CD4-positive, alpha-beta T cell treated with Interleukin-21 for 1 hour (primary cell): Measurements from ENCODE around the gene PPP1R14D.

Experiments used
- DNase-seq: peaks from one replicate; pipeline ENCODE4 v3.0.0-alpha.2; 2020

The PPP1R14D gene

DNA sequence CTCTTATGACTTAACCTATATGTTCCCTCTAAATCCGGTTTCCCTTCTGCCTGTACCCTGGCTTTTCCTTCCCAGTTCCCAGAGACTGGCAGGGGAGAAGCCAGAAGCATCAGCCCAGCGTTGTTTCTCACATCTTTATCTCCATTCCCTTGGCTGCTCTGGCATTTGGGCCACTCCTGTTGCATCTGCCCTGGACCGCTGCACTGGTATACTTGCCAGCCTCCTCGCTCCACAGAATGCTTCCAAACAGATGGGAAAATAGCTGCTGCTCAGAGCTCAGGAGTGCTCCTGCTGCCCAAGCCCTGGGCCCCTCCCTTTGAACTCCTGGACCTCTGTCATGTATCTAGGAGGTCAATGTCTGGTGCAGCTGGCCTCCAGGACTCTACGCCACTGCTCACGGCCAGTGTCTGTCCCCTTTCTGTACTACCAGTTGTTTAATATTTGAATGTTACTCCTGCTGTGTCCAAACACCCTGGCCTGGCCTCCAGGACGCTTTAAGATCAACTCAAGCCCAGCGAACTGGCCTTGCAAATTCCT is 22.1 kb upstream of the PPP1R14D start:
- no peak for DNase-seq

DNA sequence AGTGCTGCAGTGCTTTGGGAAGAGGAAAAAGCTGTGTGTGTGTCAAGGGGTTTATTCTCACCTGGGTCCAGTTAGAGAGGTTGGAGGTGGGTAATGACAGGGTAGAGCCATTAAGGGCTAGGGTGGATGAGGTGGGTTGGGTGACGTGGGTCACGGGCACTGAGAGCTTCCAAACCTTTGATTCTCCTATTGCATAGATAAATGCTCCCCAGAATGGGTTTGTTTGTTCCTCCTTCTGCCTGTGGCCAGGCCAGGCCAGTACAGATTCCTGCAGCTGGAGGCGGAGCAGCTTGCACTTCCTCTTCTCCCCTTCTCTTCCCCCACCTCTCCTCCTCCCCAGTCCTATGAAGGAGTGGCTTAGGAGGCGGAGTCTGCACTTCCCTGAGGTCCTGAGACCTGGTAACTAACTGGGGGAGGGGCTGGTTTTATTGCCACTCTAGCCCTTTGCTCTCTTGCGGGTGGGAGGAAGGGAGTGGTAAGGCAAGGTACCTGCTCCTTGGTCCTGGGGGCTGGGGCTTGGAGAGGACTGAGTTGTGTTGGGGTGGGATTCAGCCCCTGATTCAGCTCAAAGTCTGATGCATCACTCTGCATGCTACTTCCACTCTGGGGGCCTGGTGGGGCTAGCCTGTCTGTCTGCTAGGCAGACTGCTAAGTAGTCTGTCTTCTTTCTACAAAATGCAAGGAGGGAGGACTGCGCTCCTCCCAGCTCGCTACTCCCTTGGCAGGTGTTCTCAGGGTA is 18.9 kb upstream of the PPP1R14D start:
- DNase-seq, result peak; percentile 18

DNA sequence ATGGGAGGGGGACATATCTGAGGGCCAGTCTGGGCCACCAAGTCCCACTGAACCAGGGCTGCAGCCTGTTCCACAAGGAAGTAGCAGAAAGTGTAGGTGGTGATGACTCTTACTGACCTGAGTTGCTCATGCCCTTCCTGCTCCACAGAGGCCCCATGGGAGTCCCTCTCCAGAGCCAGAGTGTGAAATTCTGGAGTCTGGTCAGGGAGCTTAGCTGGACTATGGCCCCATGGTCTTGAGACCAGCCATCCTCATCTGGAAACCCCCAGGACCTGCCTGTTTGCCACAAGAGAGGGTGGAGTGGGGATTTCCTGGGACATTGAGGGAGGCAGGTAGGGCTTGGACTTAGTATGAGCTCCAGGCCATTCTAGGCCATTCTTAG is 18.3 kb upstream of the PPP1R14D start:
- DNase-seq, result no peak

DNA sequence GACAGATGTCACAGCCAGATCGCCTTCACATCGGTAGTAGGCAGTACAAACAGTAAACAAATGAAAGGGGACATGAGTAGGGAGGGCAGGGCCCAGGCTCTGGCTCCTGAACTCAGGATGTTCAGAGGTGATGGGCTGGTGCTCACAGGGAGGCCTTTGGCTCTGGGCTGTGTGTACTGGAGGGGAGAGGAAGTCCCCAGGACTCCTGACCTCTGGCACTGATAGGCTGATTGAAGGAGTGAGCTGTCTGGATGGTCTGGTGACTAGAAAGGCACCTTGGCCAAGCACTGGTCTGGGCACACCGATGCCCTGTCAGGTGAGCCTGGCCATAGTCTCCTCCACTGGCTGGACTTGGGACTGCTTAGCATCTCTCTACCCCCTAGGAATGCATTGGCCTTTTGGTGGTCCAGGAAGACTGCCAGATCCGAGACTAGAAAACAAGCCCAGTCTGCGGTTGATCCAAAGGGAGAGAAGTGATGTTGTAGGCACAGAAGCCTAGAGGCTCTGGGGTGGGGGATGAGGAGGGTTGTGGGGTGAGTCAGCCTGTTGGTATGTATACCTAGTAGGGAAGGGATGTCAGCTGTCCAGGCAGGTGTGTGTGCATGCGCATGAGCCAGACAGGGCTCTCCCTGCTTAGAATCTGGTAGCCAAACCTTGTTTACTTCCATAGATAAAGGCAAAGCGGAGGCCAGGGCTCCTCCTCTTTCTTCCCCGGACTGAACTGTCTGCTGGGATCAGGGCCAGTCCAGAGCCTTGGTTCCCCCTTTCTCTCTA is 17.2 kb upstream of the PPP1R14D start:
- DNase-seq, result no peak

DNA sequence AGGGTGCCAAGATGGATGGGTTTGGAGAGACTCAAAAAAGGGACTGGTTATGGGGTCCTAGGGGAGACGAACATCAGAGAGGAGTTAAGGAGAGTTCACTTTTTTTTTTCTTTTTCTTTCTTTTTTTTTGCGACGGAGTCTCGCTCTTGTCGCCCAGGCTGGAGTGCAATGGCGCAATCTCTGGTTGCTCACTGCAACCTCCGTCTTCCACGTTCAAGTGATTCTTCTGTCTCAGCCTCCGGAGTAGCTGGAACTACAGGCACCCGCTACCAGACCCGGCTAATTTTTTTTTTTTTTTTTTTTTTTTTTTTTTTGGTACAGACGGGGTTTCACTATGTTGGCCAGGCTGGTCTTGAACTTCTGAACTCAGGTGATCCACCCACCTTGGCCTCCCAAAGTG is 16.5 kb upstream of the PPP1R14D start:
- no peak for DNase-seq

DNA sequence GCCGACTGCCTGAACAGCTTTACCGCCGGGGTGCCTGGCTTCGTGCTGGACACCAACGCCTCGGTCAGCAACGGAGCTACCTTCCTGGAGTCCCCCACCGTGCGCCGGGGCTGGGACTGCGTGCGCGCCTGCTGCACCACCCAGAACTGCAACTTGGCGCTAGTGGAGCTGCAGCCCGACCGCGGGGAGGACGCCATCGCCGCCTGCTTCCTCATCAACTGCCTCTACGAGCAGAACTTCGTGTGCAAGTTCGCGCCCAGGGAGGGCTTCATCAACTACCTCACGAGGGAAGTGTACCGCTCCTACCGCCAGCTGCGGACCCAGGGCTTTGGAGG is 16.2 kb upstream of the PPP1R14D start:
- peak; percentile 26 for DNase-seq

DNA sequence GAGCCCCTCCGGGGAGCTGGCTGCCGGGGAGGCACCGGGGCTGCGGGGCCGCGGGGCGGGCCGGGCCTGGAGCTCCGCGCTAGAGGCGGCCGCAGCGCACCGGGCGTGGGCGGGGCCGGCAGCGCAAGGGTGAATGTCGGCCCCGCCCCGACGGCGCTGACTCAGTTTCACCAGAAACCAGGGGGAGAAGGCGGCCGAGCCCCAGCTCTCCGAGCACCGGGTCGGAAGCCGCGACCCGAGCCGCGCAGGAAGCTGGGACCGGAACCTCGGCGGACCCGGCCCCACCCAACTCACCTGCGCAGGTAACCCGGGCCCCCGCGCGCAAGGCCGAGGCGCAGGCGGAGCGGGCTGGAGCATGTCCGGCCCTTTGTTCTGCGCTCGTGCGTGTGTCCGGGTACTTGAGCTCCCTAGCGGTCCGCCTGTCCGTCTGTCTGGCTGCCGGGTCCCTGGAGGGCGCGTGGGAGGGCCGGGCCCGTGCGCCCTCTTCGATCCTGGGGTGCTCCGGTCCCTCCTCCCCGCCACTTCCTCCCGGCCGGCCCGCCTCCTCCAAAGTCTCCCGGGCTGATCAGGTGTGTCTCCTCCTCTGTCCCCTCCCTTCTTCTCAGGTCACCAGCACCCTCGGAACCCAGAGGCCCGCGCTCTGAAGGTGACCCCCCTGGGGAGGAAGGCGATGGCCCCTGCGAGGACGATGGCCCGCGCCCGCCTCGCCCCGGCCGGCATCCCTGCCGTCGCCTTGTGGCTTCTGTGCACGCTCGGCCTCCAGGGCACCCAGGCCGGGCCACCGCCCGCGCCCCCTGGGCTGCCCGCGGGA is 15.6 kb upstream of the PPP1R14D start, which contains the start of gene SPINT1:
TSS of gene SPINT1 (plus strand) at position 164 of the 811 bp plus-strand sequence. CDS start at position 671, 507 bp downstream.
- peak; percentile 28 for DNase-seq

DNA sequence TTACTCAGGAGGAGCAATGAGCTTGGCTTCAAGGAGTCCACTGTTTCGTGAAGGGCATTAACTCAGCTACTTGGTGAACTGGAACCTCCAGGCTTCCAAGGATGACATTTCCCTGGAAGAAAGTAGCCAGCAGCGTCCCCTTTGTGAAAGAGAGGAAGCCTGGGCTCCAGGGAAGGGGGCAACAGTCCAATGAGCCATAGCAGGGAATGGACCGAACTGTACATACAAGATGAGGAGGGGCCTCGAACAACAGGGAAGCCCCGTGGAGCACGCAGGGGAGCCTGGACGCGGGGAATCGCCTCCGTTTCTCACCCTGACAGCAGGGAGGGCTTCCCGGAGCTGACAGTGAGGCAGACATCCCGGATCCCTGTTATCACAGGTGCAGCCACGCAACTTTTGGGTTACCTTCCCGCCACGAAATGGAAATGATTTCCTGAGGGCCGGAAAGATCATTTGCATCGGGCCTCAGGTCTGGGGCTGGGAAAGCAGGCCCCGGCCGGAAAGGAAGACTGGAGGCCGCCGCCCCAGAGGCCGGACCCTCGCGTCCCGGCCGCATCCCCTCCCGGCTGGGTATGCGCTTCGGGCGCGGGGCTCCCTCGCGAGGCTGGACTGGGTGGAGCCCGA is 14.9 kb upstream of the PPP1R14D start:
- no peak for DNase-seq

DNA sequence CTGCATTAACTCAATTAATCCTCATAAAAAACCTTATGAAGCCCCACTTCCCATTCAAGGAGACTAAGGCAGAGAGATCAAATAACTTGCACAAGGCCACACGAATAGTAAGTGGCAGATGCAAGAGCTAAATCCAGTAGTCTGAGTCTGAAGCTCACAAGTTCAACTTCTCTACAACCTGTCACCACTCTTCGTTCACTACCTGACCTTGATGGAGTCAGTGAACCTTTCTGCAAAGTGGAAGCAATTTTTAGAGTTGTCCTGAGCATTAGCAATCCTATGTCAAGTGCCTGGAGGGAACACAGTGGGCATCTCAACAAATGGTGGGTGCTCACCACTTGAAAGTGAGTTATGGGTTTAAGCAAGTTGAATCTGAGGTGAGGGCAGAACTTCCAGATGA is 13.2 kb upstream of the PPP1R14D start:
- no peak for DNase-seq

DNA sequence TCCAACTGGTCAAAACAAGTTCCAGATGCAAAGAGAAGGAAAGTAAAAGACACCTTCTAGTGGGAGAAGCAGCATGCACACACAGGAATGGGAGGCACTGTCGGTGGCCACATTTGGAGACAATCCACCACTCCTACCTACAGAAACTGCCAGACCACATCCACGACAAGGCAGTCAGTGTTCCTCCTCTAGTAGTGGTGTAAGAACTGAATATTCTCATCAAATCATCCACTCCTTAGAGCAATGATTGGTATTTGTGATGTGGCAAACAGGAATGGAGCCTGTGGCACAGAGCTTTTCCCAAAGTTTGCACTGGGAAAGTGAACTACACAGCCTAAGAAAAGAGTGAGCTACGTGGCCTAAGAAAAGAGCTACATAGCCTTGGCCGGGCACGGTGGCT is 10.2 kb upstream of the PPP1R14D start:
- no peak for DNase-seq

DNA sequence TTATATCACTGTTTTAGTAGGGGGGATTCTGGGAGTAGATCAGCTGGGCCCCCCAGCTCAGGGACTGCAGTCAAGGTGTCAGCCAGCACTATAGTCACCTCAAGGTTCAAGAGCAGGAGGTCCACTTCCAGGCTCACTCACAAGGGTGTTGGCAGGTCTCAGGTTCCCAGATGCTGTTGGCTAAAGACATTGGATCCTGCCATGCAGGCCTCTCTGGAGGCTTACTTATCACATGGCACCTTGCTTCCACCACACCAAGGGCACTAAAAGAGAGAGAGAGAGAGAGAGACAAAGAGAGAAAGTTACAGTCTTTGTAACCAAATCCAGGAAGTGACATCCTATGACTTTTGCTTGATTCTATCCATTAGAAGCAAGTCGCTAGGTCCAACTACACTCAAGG is 7.5 kb upstream of the PPP1R14D start:
- DNase-seq, result no peak

DNA sequence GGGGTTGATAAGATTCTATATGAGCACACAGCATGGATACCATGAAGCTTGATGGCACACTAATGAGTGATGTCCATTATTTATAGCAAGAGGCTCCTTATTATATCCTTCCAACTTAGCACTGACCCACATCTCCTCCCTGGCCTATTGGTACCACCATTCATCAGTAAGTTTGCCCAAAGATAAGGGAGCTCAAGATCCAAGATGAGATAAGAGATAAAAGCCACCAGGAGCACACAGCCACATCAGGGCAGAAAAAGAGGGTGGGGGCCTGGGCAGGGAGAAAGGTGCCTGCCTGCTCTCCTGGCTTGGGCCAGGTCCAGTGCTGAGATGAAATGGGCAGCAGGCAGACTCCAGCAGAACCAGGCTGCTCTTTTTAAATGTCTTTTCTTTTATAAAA is 4.4 kb upstream of the PPP1R14D start:
- no peak for DNase-seq

DNA sequence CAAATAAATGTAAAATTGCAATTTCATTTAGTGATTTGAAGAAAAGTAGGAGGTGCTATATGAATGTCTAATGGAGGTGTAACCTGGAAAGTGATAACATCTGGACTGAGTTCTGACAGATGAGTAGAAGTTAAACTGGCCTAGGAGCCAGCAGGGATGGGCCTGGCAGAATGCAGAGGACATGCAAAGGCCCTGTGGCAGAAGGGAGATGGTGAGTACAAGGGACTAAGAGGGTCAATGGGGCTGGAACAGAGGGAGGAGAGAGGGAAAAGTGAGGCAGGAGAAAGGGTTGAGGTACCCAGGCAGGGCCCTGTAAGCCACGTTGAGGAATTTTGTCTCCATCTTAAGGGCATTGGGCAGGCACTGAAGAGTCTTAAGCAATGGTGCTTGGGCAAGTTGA is 3.4 kb upstream of the PPP1R14D start:
- DNase-seq, result no peak

DNA sequence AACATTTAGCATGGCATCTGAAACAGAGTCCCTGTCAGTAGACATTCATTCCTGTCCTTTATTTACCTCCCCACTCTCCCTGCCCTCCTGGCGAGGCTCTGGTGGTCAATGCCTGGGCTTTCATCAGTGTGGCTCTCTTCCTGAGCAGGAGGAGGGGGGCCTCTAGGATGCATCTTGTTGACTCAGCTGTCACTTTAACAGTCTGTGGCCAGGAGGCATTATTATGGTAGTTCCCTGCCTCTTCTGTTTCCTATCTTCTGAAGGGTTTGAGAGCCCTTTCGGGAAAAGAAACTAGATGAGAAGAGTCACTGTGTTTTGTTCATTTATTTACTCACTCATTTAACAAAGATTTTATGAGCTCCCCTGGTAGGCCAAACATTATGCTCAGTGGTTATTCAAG is 2.4 kb upstream of the PPP1R14D start:
- no peak for DNase-seq

DNA sequence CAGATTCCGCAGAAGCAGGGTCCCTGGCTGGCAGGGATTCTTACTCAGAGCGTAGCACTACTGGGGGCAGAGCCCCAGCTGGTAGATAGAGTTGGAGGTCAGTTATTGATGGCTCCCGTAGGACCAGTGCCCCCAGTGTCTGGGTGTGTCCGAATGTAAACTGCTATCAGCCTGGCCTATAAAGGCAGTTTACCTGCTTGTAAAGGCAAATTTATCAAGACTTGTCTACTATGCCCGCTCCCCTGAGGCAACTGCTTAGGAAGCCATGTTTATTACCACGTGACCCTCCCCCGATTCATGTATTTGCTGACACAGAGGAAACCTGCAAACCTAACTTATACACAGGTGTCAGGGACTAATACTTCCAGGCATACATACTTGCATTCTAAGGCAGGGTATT is 607 bp upstream of the PPP1R14D start:
- DNase-seq, result no peak

DNA sequence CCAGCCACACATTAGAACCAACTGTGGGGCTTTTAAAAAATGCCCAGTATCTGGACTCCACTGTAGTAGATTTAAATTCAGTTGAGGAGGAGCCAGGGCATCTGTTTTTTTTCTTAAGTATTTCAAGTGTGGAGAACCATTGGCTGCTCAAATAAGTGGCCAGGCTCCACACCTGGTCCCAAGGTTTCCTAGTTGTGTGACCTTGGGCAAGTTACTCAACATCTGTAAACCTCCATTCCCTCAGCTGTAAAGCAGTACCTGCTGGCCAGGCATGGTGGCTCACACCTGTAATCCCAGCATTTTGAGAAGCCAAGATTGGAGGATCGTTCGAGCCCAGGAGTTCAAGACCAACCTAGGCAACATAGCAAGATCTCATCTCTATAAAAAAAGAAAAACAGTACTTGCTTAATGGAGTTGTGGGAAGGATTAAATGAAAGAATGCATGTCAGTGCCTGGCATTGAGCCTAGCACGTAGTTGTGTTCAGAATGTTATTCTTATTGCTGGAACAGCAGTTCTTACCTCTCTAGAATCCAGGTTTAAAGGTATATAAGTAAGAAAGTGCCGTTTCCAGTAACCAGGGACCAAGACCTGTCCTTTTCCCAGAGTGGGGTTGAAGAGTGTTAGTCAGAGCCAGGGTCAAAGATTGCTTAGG is 2.0 kb downstream of the PPP1R14D start:
- no peak for DNase-seq

DNA sequence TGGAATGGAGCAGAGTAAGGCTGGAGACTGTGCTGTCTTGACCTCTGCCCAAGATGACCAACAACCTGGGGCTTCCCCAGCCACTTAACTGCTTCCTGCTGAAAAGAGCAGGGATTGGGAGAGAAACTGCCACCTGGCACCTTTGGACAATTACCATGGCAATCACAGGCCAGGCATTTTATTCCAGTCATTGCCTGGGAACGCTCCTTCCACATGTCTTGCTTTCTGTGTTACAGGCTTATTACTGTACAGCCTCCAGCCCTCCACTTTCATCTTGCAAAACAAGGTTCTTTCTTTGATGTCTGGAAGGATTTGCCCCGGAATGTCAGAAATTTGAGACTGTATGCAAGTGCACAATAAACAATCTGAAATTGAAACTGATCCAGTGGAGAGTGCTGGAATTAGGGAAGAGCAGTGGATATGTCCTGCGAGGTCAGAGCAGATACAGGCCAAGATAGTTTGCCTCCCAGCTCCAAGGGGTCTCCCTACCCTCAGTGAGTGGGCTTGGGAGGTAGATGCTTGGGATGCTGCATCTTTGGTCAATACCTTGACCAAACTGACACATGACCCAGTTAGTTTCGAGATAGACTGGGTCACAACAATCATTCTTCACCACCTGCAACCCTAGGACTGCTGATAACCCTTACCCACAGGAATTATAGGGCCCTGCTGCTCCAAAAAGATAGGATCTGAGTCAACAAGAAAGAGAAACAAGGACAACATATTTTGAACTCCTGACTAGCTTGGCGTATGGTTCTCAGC is 2.7 kb downstream of the PPP1R14D start:
- no peak for DNase-seq

DNA sequence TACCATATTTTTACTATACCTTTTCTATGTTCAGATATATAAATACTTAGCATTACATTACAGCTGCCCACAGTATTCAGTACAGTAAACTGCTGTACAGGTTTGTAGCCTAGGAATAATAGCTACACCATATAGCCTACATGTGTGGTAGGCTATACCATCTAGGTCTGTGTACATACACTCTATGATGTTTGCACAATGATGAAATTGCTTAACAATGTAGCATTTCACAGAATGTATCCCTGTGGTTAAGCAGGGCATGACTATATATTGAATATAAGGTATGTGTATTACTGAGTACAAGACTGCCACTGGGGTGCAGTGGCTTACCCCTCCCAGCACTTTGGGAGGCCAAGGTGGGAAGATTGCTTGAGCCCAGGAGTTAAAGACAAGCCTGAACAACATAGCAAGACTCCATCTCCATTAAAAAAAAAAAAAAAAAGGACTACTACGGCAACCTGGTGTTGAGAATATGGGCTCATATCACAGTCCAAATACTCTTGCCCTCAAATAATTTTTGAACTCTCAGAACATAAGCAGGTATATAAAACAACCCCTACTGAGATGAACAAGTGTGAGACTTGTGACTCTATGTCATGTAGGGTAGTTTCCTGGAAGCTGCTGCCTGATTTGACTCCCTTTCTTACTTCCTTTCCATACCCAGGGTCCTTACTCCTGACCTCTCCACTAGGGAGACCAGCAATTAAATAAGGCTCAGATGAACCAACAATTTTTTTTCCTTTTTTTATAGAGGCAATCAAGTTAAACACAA is 4.8 kb downstream of the PPP1R14D start:
- DNase-seq, result no peak

DNA sequence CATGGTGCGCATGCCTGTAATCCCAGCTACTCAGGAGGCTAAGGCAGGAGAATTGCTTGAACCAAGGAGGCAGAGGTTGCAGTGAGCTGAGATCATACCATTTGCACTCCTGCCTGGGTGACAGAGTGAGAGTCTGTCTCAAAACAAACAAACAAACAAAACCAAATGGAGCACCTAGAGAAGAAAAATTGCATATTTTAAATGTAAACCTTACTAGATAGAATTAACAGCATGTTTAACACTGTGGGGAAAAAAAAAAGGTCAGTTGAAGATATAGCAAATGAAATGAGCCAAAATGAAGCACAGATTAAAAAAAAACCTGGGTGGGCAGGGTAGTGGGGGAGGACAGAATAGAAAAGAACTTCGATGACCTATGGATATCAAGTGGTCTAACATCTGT is 7.3 kb downstream of the PPP1R14D start:
- no peak for DNase-seq

DNA sequence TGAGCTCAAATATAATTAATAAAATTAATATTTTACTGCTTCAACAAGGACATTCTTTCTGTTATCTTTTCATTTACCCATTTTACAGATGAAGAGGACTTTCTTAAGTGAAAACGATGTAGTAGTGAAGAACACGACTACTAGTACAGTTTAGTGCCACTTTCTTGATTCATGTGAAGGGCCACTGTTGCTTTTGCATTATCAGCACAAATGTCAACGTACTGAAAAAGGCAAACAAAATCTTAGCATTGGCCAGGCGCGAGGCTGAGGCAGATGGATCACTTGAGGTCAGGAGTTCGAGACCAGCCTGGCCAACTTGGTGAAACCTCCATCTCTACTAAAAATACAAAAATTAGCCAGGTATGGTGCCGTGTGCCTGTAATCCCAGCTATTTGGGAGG is 9.5 kb downstream of the PPP1R14D start:
- DNase-seq, result no peak
